Caco-2 (cell line): ENCODE results near the gene SGCD. TPM values are rescaled to one million over a fixed set of nuclear protein-coding genes. Genes with fewer than 3 reads are reported as not detected.

Experiments used
- BruUV-seq: library from RNA; stranded (reverse); fragments of 400-500 nt; replicated peaks from 2 replicates; lab custom pipeline; 2021; lab: Mats Ljungman, UMichigan
- CTCF ChIA-PET: fragments of 300-600 bp; sonication (Branson Sonifier 250); formaldehyde crosslinking; loops from one replicate; lab custom pipeline; 2022; ENCODE audit warnings: antibody characterized with exemption; lab: Charles Lee
- POLR2A ChIA-PET: fragments of 300-600 bp; sonication (Branson Sonifier 250); formaldehyde crosslinking; loops from one replicate; lab custom pipeline; 2022; ENCODE audit warnings: antibody characterized with exemption; lab: Charles Lee
- DNase-seq, 2 experiments: peaks; one replicate each; pipeline versions ENCODE4 v3.0.0 to v3.0.0-alpha.2; 2020 to 2022
- H3K27me3 ChIP-seq: replicated peaks from 2 replicates; pipeline ENCODE4 v1.6.0; 2011; ENCODE audit warnings: low read length; ENCODE audit not compliant: control insufficient read depth, insufficient read depth
- H3K36me3 ChIP-seq: 2 replicates; pipeline ENCODE4 v1.5.1; 2011; ENCODE audit warnings: low read length; ENCODE audit not compliant: control insufficient read depth, insufficient read depth
- H3K4me1 ChIP-seq: fragments of 250-450 bp; sonication (Bioruptor Pico); 2 replicates; pipeline ENCODE4 v1.5.1; 2020; ENCODE audit warnings: mild to moderate bottlenecking
- H3K4me3 ChIP-seq: 2 replicates; pipeline ENCODE4 v1.5.1; 2011; ENCODE audit warnings: low read depth, mild to moderate bottlenecking, control low read depth, low read length
- H3K9me3 ChIP-seq: fragments of 250-450 bp; sonication (Bioruptor Pico); 2 replicates; pipeline ENCODE4 v1.5.1; 2020; ENCODE audit warnings: mild to moderate bottlenecking, moderate library complexity
- H3K27ac Mint-ChIP-seq: one replicate; pipeline ENCODE4 v1.8.0; 2022; ENCODE audit warnings: mixed read lengths; ENCODE audit not compliant: unreplicated experiment
- H3K27me3 Mint-ChIP-seq: one replicate; pipeline ENCODE4 v1.8.0; 2022; ENCODE audit warnings: mixed read lengths; ENCODE audit not compliant: insufficient read depth, unreplicated experiment
- H3K36me3 Mint-ChIP-seq: one replicate; pipeline ENCODE4 v1.8.0; 2022; ENCODE audit warnings: mild to moderate bottlenecking, mixed read lengths; ENCODE audit not compliant: insufficient read depth, unreplicated experiment
- H3K4me1 Mint-ChIP-seq: one replicate; pipeline ENCODE4 v1.8.0; 2022; ENCODE audit warnings: low read depth, mixed read lengths; ENCODE audit not compliant: unreplicated experiment
- H3K4me3 Mint-ChIP-seq: one replicate; pipeline ENCODE4 v1.8.0; 2022; ENCODE audit warnings: mild to moderate bottlenecking, moderate library complexity, mixed read lengths; ENCODE audit not compliant: unreplicated experiment
- H3K9me3 Mint-ChIP-seq: one replicate; pipeline ENCODE4 v1.8.0; 2022; ENCODE audit warnings: mixed read lengths; ENCODE audit not compliant: unreplicated experiment
- intact Hi-C: fragments of 100-400 bp; cut with micrococcal nuclease; formaldehyde crosslinking; loops from one replicate; pipeline ENCODE4 v1.10.0; 2022; ENCODE audit not compliant: unreplicated experiment
- total RNA-seq: library from RNA; stranded (reverse); gene quantifications from 2 replicates; pipeline ENCODE4 v1.2.3, GENCODE V29; 2022
- TF ChIP-seq, protein P1 (sequence below), 2 experiments: fragments of 200-600 bp in 1 of 2; IDR thresholded peaks; 1 replicate in 1 of 2; 2 replicates in 1 of 2; pipeline versions ENCODE4 v1.5.1 to v1.8.0; 2011 to 2022; ENCODE audit warnings: antibody characterized with exemption in 1 of 2, control low read depth in 1 of 2, inconsistent platforms in 1 of 2, low read depth in 1 of 2, low read length in 1 of 2, mild to moderate bottlenecking in 1 of 2, moderate library complexity in 1 of 2; ENCODE audit not compliant: insufficient read depth in 1 of 2, severe bottlenecking in 1 of 2, unreplicated experiment in 1 of 2

SGCD gene
- total RNA-seq, 1 experiment from 2014 or later = 0.20 TPM

DNA sequence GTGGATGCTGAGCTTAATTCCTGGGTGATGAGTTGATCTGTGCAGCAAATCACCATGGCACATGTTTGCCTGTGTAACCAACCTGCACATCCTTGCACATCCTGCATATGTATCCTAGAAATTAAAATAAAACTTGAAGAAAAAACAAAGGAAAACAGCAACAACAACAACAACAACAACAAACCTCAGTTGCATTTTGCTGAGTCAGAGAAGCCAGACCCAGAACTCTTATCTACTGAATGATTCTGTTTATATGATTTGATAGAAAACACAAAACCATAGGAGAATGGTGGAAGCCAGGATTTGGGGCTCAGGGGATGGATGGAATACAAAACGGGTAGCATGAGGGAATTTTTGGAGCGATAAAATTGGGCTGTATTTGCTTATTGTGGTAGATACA is 307.3 kb downstream of the SGCD start:
- Mint-ChIP-seq H3K27ac (no peak overlapping the region), H3K9me3 (no peaks in the 10 kb centered on the region)
- CTCF ChIA-PET = no interaction called here

DNA sequence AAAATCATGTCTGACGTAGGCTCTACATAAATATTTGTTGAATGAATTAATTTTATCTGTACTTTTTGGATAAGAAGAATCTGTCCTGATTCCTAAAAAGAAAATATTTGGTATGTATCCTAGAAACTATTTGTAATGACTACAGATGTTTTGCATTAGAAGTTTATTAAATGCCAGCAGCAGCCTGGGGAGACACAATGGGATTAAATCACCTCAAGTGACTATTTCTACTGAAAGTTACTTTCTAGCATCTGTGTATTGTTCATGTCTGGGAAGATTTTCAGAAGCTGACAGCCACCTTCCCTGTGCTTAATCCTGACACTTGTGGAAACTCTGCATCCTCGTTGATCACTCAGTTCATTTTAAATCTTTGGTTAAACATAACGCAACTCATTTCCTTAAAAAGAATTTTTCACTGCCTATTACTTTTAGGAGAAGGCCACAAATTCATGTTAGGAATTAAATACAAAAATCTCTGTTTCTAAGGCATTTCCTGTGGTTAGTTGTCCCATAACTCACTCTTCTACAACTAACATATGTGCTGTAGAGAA is 313.8 kb downstream of the SGCD start:
- peaks cover 10% of the 10 kb centered on the region for H3K4me1 Mint-ChIP-seq
- H3K9me3 Mint-ChIP-seq = no peaks in the 10 kb centered on the region
- ChIA-PET POLR2A (interaction anchor here (0.6 kb wide), 1 partner anchor 503 kb away, joined by 3 read pairs; no protein-coding TSS in a partner anchor), CTCF (no interaction called here)
- H3K4me3 Mint-ChIP-seq = no peak overlapping the region
- H3K27me3 Mint-ChIP-seq = no peaks in the 10 kb centered on the region
- intact Hi-C loops = no loop called here
- Histone ChIP-seq H3K4me3 (no peak overlapping the region), H3K36me3 (no peaks in the 10 kb centered on the region), H3K27me3 (no peaks in the 10 kb centered on the region), H3K9me3 (no peaks in the 10 kb centered on the region), H3K4me1 (peaks cover 10% of the 10 kb centered on the region)
- H3K36me3 Mint-ChIP-seq = no peaks in the 10 kb centered on the region
- TF ChIP-seq, protein P1, sequence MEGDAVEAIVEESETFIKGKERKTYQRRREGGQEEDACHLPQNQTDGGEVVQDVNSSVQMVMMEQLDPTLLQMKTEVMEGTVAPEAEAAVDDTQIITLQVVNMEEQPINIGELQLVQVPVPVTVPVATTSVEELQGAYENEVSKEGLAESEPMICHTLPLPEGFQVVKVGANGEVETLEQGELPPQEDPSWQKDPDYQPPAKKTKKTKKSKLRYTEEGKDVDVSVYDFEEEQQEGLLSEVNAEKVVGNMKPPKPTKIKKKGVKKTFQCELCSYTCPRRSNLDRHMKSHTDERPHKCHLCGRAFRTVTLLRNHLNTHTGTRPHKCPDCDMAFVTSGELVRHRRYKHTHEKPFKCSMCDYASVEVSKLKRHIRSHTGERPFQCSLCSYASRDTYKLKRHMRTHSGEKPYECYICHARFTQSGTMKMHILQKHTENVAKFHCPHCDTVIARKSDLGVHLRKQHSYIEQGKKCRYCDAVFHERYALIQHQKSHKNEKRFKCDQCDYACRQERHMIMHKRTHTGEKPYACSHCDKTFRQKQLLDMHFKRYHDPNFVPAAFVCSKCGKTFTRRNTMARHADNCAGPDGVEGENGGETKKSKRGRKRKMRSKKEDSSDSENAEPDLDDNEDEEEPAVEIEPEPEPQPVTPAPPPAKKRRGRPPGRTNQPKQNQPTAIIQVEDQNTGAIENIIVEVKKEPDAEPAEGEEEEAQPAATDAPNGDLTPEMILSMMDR (IDR thresholded peaks at IDR 0.05; ENCODE audit: insufficient read depth in 1 of 2, low read depth in 1 of 2, low read length in 1 of 2, severe bottlenecking in 1 of 2, unreplicated experiment in 1 of 2) = no peak
- DNase-seq = no peak
- BruUV-seq = no TSS peak
- H3K27ac Mint-ChIP-seq = no peak overlapping the region

More for the DNA sequence above, 307.3 kb downstream of the SGCD start:
- TF ChIP-seq, protein P1 (IDR thresholded peaks at IDR 0.05; ENCODE audit: insufficient read depth in 1 of 2, low read depth in 1 of 2, low read length in 1 of 2, severe bottlenecking in 1 of 2, unreplicated experiment in 1 of 2) = no peak
- intact Hi-C loops = no loop called here
- Histone ChIP-seq H3K4me3 (no peak overlapping the region), H3K36me3 (no peaks in the 10 kb centered on the region), H3K4me1 (no peaks in the 10 kb centered on the region), H3K27me3 (no peaks in the 10 kb centered on the region), H3K9me3 (no peaks in the 10 kb centered on the region)
- Mint-ChIP-seq H3K36me3 (no peaks in the 10 kb centered on the region), H3K27me3 (no peaks in the 10 kb centered on the region), H3K4me3 (no peak overlapping the region), H3K4me1 (no peaks in the 10 kb centered on the region)
- no TSS peak for BruUV-seq
- POLR2A ChIA-PET = no interaction called here
- no peak for DNase-seq

- Mint-ChIP-seq H3K27me3 (no peaks in the 10 kb centered on the region), H3K27ac (no peak overlapping the region), H3K4me3 (no peak overlapping the region), H3K9me3 (no peaks in the 10 kb centered on the region), H3K36me3 (no peaks in the 10 kb centered on the region), H3K4me1 (peaks cover 17% of the 10 kb centered on the region)
- Histone ChIP-seq H3K36me3 (no peaks in the 10 kb centered on the region), H3K9me3 (no peaks in the 10 kb centered on the region), H3K4me3 (no peak overlapping the region), H3K4me1 (peaks cover 19% of the 10 kb centered on the region), H3K27me3 (no peaks in the 10 kb centered on the region)
- intact Hi-C loops = no loop called here
- ChIA-PET CTCF (no interaction called here), POLR2A (no interaction called here)
- DNase-seq = no peak
- no TSS peak for BruUV-seq
- TF ChIP-seq, protein P1 (IDR thresholded peaks at IDR 0.05; ENCODE audit: insufficient read depth in 1 of 2, low read depth in 1 of 2, low read length in 1 of 2, severe bottlenecking in 1 of 2, unreplicated experiment in 1 of 2) = no peak
Measured at GRCh38 chr5:156641686-156642085, 314.7 kb downstream of the SGCD start.
